Activated T-cell treated with anti-CD3 and anti-CD28 coated beads for 48 hours (primary cell): ENCODE data around the gene TMEM14C.
A peak's percentile ranks its signal among the peaks of the same experiment; 100 is the strongest.

Experiments
- DNase-seq: peaks from one replicate; pipeline ENCODE4 v3.0.0-alpha.2; 2020; ENCODE audit warnings: low read depth

Gene TMEM14C

GRCh38 chr6:10722820-10723566 lies at the start of gene TMEM14C:
Gene TMEM14C (plus strand): TSS chr6:10723070. CDS start chr6:10724614, 1,544 bp downstream.
- DNase-seq, result peak; percentile 89

DNA sequence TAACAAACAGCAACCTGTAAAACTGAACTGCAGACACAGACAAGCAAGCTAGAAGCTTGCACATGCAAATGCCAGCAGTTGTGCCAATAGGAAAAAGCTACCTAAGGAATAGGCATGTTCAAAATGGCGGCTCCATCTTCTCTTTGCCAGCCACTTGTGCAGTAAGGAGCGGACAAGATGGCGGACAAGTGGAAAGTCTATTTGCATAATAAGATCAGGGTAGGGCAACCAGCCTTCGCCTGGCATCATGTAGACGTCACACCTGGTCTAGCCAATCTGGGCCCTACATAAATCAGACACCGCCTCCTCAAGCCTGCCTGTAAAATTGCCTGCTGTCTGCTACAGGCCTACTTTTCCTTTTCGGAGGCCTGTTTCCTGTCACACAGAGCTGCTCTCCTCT lies 46.5 kb upstream of the TMEM14C start:
- no peak for DNase-seq

DNA sequence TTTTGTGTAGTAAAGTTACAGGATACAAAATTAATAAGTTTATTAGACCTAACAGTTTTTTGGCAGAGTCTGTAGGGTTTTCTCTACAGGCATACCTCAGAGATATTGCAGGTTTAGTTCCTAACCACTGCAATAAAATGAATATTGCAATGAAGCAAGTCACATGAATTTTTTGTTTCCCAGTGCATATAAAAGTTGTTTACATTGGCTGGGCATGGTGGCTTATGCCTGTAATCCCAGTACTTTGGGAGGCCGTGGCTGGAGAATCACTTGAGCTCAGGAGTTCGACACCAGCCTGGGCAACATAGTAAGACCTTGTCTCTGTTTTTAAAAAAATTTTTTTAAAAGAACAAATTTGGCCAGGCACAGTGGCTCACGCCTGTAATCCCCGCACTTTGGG lies 44.4 kb upstream of the TMEM14C start:
- no peak for DNase-seq

GRCh38 chr6:10681795-10682194 lies 41.1 kb upstream of the TMEM14C start:
- DNase-seq, result no peak

- no peak for DNase-seq
Measured at GRCh38 chr6:10682355-10682988, 40.4 kb upstream of the TMEM14C start.

- no peak for DNase-seq
Measured at GRCh38 chr6:10684618-10685017, 38.3 kb upstream of the TMEM14C start.

DNA sequence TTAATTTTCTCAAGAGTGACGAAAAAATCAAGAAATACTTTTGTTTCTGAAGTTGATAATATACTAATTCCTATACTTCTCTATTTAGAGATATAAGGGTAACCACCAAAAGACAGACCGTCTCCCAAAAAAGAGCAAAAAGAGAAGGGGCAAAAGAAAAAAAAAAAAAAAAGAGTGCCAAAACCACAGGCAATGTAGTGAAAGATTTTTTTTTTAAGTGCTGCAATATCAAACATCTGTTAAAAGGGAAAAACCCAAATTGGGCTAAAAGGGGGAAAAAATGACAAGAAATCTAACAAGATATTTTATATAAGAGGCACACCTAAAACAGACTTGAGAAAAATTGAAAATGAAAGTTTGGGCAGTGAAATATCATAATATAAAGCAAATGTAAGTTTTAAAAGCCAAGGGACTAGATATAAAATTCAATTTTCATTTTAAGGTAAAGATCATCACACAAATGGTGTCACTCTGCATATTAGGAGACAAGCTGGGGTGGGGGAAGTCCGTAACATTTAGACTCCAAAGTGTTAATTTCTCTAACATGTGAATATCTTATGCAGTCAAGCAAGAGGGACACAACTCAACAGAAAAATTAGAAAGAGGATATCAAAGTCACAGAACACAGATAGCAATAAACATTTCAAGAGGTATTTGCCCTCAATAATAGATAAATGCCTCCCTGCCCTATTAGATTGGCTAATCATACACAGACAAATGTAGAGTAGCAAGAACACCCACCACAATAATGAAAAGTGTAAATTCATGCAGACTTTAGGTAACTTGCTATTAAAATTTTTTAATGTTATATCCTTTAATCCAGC lies 37.6 kb upstream of the TMEM14C start:
- DNase-seq, result no peak

GRCh38 chr6:10686901-10687300 lies 36.0 kb upstream of the TMEM14C start:
- DNase-seq, result no peak

GRCh38 chr6:10687582-10687981 lies 35.3 kb upstream of the TMEM14C start:
- no peak for DNase-seq

GRCh38 chr6:10690651-10691445 lies 32.0 kb upstream of the TMEM14C start:
- DNase-seq, result no peak

DNA sequence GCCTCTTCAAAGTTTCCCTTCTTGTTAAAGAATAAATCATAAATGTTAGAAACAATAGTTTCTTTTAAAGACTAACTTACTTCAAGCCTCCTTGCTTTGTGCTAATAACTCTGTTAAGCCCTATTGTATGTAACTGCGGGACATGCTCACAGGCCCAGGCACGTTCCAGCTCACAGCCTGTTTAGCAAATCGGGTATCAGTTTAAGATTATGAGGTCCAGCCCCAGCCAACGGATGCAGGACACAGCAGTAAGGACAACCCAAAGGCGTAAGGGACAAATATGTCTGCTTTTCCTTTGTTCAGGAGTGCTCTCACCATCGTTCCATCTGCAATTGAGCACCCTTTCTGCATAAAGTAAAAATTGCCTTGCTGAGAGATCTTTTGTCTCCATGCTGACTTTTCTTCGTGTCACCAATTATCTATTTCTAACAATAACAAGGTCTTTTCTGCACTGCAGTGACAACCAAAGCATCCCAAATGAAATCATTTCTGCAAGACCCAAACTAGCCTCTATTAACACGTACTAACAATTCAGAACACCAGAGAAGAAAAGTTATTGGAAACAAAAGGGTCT lies 29.8 kb upstream of the TMEM14C start:
- no peak for DNase-seq

GRCh38 chr6:10694302-10695085 lies 28.4 kb upstream of the TMEM14C start, which contains the start of the genes C6orf52 and PAK1IP1:
Gene C6orf52 (minus strand): TSS chr6:10694616. CDS start chr6:10687550, 7,066 bp downstream.
Gene PAK1IP1 (plus strand): TSS chr6:10694972. CDS start chr6:10694986, 14 bp downstream.
- peak; percentile 87 for DNase-seq

DNA sequence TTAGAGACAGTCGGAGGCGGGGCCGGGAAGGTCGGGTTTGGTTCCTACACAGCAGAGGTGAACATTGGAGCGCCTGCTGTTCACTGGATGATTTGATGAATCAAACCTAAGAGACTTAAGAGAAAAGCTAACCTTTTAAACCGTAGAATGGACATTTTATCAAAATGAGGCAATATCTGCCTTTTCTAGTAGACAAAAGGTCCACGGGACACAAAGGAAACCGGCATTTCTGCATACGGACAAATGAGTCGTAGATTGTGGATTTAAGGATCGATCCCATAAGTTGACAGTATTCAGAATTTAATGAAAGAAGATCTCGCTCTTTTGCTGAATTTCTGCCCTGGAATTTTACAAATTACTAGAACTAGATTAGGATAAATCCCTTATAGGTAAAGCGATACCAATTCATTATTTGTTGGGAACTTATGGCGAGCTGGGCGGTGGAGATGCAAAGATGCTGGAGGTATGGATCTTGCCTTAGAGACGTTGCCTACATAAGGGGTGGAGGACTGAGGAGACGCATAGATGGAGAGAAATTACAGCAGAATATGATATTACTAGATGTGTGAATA lies 27.7 kb upstream of the TMEM14C start:
- DNase-seq, result no peak

GRCh38 chr6:10696655-10697054 lies 26.2 kb upstream of the TMEM14C start:
- no peak for DNase-seq

GRCh38 chr6:10713962-10714361 lies 8.9 kb upstream of the TMEM14C start:
- no peak for DNase-seq

- DNase-seq, result peak; percentile 27
Measured at GRCh38 chr6:10719296-10719963, 3.4 kb upstream of the TMEM14C start.

- DNase-seq, result no peak
Measured at GRCh38 chr6:10719964-10720264, 3.0 kb upstream of the TMEM14C start.

DNA sequence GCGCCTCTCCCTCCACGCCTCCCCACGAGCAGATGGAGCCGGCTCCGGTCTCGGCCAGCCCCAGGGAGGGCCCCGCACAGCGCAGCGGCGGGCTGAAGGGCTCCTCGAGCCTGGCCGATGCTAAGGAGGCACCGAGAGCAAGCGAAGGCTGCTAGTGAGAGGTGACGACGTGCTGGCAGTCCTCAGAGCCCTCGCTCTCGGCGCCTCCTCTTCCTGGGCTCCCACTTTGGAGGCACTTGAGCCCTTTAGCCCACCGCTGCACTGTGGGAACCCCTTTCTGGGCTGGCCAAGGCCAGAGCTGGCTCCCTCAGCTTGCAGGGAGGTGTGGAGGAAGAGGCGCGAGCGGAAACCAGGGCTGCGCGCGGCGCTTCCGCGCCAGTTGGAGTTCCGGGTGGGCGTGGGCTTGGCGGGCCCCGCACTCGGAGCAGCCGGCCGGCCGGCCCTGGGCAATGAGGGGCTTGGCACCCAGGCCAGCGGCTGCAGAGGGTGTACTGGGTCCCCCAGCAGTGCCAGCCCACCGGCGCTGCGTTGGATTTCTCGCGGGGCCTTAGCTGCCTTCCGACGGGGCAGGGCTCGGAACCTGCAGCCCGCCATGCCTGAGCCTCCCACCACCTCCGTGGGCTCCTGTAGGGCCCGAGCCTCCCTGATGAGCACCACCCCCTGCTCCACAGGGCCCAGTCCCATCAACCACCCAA lies 2.5 kb upstream of the TMEM14C start:
- peak; percentile 54 for DNase-seq
